NCI-H510A treated with DMSO at 0.1 percent for 48 hours (cell line): ENCODE results near the gene CALM1.

ENCODE experiments used
- DNase-seq: peaks from one replicate; lab custom pipeline; 2025; lab: John Stamatoyannopoulos, UW

The CALM1 gene

DNA sequence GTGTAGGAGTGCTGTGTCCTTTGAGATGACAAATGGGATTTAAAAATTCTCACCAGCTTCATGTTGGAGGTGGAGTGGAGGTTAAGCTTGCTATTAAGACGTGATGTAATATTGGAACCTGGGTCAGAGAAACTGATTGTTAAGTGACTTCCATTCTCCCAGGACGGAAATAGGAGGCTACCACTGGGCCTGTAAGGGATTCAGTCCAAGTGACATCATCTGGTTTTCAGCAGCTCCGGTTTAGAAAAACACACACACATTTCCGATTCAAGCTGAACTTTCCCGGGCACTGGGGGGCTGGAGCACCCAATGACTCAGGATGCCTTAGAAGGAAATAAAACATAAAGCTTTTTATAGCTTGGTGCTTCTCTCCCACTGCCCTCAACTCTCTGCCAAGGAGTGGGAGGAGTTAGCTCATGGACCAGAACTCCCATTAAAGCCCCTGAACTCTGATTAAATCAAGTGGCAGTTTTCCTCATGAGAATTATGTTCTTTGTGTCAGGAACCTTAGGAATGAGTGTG is 12.4 kb downstream of the CALM1 start:
- DNase-seq = no peak

DNA sequence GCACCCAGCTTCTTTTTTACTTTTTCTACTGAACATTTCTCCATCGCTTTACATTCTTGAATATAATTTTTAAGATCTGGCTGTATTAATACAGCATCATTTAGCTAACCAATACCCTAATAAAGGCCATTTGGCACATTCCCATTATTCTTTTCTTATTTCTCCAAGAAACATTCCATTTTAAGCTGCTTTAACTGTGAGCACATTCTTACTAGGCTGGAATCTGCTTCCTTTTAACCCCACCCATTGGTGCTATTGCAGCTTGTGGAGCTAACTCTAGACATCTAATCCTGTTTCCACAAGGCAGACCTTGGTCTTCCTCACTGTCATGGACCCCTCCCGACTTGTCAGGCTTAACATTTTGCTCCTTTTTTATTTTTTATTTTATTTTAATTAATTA is 15.2 kb downstream of the CALM1 start:
- DNase-seq = no peak

- DNase-seq = no peak
Observed at GRCh38 chr14:90416720-90417119, 19.9 kb downstream of the CALM1 start.

GRCh38 chr14:90418053-90418452 is 21.2 kb downstream of the CALM1 start:
- no peak for DNase-seq

GRCh38 chr14:90419200-90419599 is 22.4 kb downstream of the CALM1 start:
- no peak for DNase-seq

- DNase-seq = no peak
Observed at GRCh38 chr14:90421001-90421631, 24.3 kb downstream of the CALM1 start.

- DNase-seq = no peak
Observed at GRCh38 chr14:90421632-90422020, 24.8 kb downstream of the CALM1 start.

DNA sequence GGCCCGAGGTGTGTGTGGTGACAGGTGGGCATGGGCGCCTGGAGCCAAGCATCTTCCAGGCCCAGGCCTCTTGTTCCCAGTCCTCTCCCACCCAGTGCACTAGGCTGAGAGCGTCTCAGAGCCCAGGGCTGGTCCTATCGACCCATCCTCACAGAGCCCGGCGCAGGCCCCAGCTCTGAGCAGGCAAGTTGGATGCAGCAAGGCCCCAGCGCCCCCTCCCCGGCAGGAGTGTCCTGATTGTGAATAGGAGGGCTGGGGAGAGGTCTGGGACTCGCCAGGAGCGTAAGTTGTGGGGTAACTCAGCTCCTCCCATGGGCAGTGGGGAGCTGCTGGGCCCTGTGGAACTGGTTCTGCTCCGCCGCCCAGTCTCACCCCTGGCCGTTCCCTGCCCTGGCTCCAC is 26.3 kb downstream of the CALM1 start:
- no peak for DNase-seq

GRCh38 chr14:90424075-90424474 is 27.2 kb downstream of the CALM1 start:
- no peak for DNase-seq

DNA sequence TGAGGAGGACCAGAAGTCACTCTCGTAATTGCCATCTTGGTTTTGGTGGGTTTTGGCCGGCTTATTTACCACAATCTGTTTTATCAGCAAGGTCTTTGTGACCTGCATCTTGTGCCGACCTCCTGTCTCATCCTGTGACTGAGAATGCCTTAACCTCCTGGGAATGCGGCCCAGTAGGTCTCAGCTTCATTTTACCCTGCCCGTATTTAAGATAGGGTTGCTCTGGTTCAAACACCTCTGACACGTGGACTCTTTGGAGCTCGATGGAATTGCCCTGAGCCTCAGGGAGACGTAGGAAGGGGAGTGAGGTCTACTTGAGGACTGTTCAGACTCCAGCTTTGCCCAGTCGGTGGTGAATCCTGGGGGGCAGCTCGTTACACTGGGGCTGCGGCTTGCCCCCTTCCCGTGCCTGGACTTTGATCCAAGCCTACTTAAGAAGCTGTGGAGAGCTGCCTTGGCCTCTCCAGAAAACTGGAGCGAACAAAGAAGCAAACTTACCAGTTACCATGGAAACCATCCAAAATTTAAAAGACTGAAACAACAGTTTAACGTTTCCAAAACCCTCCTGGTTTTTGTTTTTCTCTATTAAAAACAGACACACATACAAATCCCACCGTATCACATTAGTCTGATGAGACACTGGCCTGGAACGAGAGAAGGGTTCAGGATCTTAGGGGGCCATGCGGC is 28.0 kb downstream of the CALM1 start:
- no peak for DNase-seq

DNA sequence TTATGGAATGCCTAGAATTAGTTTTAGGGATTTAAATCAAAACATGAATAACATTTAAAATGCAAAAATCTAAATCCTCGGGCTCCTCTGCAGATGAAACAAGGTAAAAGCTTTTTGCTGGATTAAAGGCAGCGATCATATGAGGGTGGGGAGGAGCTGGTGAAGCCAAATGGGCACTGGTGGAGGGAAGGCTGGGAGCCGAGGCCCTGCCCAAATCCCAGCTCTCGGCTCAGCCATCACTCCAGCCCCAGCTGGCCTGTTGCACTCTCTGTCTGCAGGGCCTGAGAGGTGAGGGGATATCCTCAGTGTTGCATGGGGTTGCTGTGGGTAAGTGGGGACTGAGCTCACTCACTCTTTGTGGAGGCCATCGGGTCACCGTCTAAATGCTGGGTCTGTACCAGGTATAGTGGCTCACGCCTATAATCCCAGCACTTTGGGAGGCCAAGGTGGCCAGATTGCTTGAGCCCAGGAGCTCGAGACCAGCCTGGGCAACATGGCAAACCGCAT is 28.6 kb downstream of the CALM1 start:
- no peak for DNase-seq

DNA sequence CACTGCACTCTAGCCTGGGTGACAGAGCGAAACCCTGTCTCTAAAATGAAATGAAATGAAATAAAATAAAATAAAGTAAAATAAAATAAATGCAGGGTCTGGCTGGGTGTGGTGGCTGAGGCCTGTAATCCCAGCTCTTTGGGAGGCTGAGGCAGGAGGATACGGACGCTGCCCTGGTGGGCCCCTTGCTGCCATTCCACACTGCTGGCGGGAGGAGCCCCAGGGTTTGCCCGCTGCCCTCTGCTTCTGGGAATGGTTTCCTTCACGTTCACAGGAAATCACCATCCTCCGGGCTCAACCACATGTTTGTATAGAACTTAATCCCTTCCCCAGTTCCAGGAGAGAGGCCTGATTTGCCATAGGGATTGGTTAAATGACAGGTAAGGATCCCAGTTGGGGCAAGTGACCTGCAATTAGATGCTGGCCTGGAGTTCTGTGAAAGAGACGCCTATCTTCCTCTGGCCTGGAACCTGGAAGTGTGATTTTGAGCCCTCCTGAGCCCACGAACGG is 29.3 kb downstream of the CALM1 start:
- DNase-seq = no peak

- peak; percentile 12 for DNase-seq
Observed at GRCh38 chr14:90426663-90427062, 29.8 kb downstream of the CALM1 start.

DNA sequence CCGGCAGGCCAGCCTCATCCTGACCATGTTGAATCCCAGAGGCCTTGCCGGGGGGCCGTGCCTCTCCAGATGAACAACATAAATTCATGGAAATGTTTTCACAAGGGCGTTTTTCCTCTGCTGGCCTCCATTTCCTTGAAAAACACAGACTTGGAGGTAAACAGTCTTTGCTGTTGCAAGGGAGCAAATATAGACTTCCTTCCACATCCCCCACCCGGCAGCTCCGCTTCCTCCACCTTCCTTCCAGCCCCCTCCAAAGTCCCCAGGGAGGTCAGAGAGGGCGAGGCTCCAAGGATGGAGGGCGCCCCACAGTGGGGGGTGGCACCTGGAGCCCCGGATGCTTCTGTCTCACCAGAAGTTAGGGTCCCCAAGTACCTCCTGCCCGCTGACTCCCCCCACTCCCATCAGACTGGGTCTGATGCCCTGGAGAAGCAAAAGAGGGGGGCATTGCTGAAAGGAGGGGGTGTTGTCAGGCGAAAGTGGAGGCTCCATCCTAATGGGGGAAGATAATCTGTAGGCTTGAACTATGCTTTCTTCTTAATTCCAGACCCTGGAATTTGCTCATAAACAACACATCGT is 31.1 kb downstream of the CALM1 start:
- DNase-seq = no peak

DNA sequence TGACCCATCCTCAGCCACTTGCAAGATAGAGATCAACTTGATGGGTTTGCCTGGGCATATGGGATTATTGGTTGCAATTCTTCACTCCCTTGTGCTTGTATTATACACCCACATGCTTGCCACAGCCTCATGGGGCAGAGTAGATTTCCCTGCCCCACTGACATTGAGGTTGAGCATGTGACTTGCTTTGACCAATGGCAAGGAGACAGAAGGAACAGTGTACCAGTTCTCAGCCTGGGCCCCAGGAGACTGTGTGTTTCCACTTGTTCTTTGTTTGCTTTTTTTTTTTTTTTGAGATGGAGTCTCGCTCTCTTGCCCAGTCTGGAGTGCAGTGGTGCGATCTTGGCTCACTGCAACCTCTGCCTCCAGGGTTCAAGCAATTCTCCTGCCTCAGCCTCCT is 31.8 kb downstream of the CALM1 start:
- no peak for DNase-seq

GRCh38 chr14:90429236-90429635 is 32.4 kb downstream of the CALM1 start:
- DNase-seq = no peak

DNA sequence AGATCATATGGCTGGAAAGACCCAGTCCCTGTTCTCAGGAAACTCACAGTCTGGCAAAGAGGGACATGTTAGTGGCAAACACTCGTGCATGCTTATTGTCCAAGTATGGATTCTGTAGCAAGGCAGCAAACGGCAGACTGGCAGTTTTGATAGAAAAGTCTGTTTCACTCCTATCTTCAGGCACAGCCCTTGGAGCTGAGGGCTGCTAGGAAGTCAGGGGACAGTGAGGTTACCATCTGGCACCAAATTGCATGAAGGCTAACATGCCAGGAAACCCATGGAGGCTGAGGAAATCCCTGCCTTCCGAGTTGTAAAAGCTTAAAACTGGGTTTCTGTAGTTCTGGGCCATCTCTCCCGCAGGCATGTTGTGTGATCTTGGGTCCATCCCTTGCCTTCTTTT is 32.9 kb downstream of the CALM1 start:
- DNase-seq = no peak

DNA sequence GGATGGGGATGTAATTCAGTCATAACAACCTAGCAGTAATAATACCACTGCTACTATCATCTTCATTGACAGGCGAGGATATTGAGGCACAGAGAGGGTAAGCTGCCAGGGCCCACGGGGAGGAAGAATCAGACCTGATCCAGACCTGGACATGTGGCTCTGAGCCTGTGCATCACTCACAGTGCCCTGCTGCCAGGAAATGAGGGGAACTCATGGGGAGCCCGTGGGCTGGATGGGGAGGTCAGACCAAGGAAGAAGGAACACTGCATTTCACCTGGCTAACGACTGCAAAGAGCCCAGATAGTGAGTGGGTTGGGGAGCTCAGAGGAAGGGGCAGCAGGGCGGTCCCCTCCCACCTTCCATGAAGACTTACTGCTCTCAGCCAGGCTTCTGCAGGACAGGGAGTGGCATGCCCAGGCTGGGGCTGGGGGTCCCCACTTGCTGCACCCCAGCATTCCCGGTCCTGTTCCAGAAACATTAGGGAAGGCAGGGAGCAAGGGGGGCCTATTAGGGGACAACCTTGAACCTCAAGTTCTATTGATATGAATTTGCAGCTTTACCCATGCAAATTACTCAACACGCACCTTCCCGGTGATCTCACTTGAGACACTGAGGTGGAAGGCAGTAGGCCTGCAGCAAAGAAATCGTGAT is 37.7 kb downstream of the CALM1 start:
- DNase-seq = no peak

- DNase-seq = no peak
Observed at GRCh38 chr14:90438841-90439240, 42.0 kb downstream of the CALM1 start.

DNA sequence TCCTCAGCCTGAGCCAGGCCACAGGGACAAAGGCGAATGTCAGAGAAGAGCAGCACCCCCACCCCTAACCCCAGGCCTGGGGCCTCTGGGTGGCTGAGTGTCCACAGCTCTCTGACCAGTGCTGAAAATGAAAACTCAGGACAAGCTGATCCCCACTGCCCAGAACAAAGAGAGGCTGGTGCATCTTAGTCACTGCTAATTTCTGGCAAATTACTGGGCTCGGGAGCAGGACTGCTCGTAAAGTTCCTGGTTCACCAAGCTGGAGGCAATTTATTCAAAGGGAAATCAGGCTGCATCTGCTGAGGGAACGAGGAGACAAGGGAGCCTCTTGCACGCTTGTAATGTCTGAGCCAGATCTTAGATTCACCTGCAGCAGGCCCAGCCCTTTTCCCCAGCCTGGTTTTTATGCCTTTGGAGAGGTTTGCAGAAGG is 43.2 kb downstream of the CALM1 start:
- no peak for DNase-seq

DNA sequence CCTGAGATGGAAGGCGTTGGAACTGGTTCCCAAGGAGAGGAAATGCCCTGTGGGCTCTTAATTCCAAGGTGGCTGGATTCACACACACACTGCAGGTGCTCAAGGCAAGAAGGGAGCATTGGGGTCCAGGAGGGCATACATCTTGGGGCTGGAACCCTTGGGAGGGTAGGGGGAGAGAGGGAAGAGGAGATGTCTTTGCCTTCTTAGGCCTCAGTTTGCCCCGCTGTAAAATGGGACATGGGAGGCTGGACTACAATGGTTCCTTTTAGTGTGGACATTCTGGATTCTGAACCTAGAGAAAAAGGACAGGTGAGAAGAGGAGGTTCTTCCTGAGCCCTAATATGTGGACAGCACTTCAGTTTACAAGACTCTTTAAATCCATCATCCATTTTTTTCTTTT is 43.8 kb downstream of the CALM1 start:
- DNase-seq = no peak

DNA sequence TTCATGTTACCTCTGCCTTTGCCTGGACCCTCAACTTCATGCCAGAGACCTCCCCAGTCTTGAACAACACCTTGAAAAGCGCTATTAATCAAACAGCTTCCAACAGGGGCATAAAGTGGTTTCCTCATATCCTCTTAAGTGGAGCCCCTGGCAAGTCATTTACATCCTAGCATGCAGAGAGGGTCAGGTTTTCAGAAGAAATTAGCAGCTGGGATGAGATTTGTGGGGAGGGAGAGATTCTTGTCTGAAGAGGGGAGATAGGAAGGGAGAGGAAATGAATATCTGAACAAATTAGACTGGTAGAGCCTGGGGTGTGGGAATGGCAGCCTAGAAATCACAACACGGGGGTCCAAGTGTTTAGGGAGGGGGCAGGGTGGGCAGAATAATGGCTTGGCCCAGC is 45.6 kb downstream of the CALM1 start:
- no peak for DNase-seq
